Natural killer cell (primary cell): ENCODE data around the gene FAIM2. TPM values are rescaled to one million over a fixed set of nuclear protein-coding genes. Genes with fewer than 3 reads are reported as not detected.

ENCODE experiments used
- ATAC-seq, 3 donors: fragments of 150-1000 bp in 2 of 3; fragments of 200-7000 bp in 1 of 3; cut with Tn5 transposase; 1 replicate in 1 of 3; 2 replicates in 2 of 3; pipeline ENCODE4 v1.10.0; 2021; ENCODE audit warnings: mild to moderate bottlenecking in 2 of 3, moderate library complexity in 2 of 3
- DNase-seq, 2 donors: peaks; one replicate each; pipeline versions ENCODE4 v3.0.0 to v3.0.0-alpha.2; 2013 to 2021; ENCODE audit warnings: mixed read lengths in 1 of 2
- H3K27ac ChIP-seq: one replicate; pipeline ENCODE4 v1.5.1; 2013; ENCODE audit warnings: mild to moderate bottlenecking, low read length
- H3K27me3 ChIP-seq: one replicate; pipeline ENCODE4 v1.6.1; 2013; ENCODE audit warnings: low read length; ENCODE audit not compliant: control insufficient read depth, insufficient read depth
- H3K36me3 ChIP-seq: one replicate; pipeline ENCODE4 v1.6.1; 2013; ENCODE audit warnings: low read length; ENCODE audit not compliant: control insufficient read depth, insufficient read depth
- H3K4me1 ChIP-seq: one replicate; pipeline ENCODE4 v1.6.1; 2013; ENCODE audit warnings: low read length; ENCODE audit not compliant: control insufficient read depth, insufficient read depth
- H3K4me3 ChIP-seq: one replicate; pipeline ENCODE4 v1.5.1; 2013; ENCODE audit warnings: low read length
- H3K9me3 ChIP-seq: one replicate; pipeline ENCODE4 v1.6.1; 2013; ENCODE audit warnings: low read length; ENCODE audit not compliant: control insufficient read depth, insufficient read depth
- H3K27ac Mint-ChIP-seq, 2 donors: one replicate each; pipeline ENCODE4 v1.8.0; 2022; ENCODE audit warnings: mild to moderate bottlenecking in 2 of 2, mixed read lengths in 2 of 2, moderate library complexity in 1 of 2
- H3K27me3 Mint-ChIP-seq, 2 donors: one replicate each; pipeline ENCODE4 v1.8.0; 2022; ENCODE audit warnings: low read depth in 2 of 2, mixed read lengths in 2 of 2
- H3K36me3 Mint-ChIP-seq: one replicate; pipeline ENCODE4 v1.8.0; 2022; ENCODE audit warnings: mixed read lengths
- H3K4me1 Mint-ChIP-seq, 2 donors: one replicate each; pipeline ENCODE4 v1.8.0; 2022; ENCODE audit warnings: mixed read lengths in 2 of 2
- H3K4me3 Mint-ChIP-seq: one replicate; pipeline ENCODE4 v1.8.0; 2022; ENCODE audit warnings: mild to moderate bottlenecking, moderate library complexity, mixed read lengths
- H3K9me3 Mint-ChIP-seq, 2 donors: one replicate each; pipeline ENCODE4 v1.8.0; 2022; ENCODE audit warnings: mixed read lengths in 2 of 2
- CTCF ChIP-seq: fragments of 200-600 bp; IDR thresholded peaks from one replicate; pipeline ENCODE4 v1.8.0; 2022; ENCODE audit warnings: antibody characterized with exemption
- WGBS: methylation state at CpG from one replicate; pipeline ENCODE4 v1.1.7; 2013; ENCODE audit warnings: missing lambda C conversion rate; ENCODE audit not compliant: insufficient coverage; 5-methylcytosine and 5-hydroxymethylcytosine counted together
- intact Hi-C: fragments of 100-400 bp; cut with micrococcal nuclease; formaldehyde crosslinking; loops from one replicate; pipeline ENCODE4 v1.14.2; 2022
- total RNA-seq, 4 donors: library from RNA; stranded (reverse); fragments of 120-200 nt in 1 of 4; gene quantifications; one replicate each; pipeline versions ENCODE4 v1.2.3 to v1.2.4, GENCODE V29; 2013 to 2022

FAIM2 gene
- total RNA-seq, 3 donors from 2014 or later (not counting 1 experiment from before 2014, with no cell fraction given), result 0.09 to 0.57 TPM; not detected in 1

- H3K4me3 ChIP-seq, result no peak overlapping the region
- Mint-ChIP-seq H3K27me3 (no peaks in the 10 kb centered on the region), H3K36me3 (no peaks in the 10 kb centered on the region), H3K9me3 (no peaks in the 10 kb centered on the region), H3K4me3 (no peak overlapping the region), H3K4me1 (peaks cover 18 to 35% of the 10 kb centered on the region in 2 donors), H3K27ac (peak overlapping the region in 1 of 2 donors; percentile 70)
- no peaks in the 10 kb centered on the region for H3K9me3 ChIP-seq
- H3K27me3 ChIP-seq, result no peaks in the 10 kb centered on the region
- H3K4me1 ChIP-seq, result peaks cover 31% of the 10 kb centered on the region
- intact Hi-C loops, result no loop called here
- H3K36me3 ChIP-seq, result no peaks in the 10 kb centered on the region
- 87% methylated on average over 10 of the region's 10 CpGs for WGBS
- ATAC-seq, result no peak
- H3K27ac ChIP-seq, result no peak overlapping the region
- no peak for TF ChIP-seq CTCF
- peak in 1 of 2 donors; percentile 9 for DNase-seq
Measured at GRCh38 chr12:49821373-49822287, 82.1 kb downstream of the FAIM2 start.

GRCh38 chr12:49819786-49820185 lies 83.9 kb downstream of the FAIM2 start:
- DNase-seq (no peak), ATAC-seq (no peak)
- Mint-ChIP-seq H3K4me3 (no peak overlapping the region), H3K4me1 (peaks cover 13 to 30% of the 10 kb centered on the region in 2 donors), H3K9me3 (no peaks in the 10 kb centered on the region), H3K27me3 (no peaks in the 10 kb centered on the region), H3K36me3 (no peaks in the 10 kb centered on the region), H3K27ac (no peak overlapping the region)
- intact Hi-C loops, result no loop called here
- H3K9me3 ChIP-seq, result no peaks in the 10 kb centered on the region
- peaks cover 20% of the 10 kb centered on the region for H3K4me1 ChIP-seq
- H3K27ac ChIP-seq, result no peak overlapping the region
- WGBS, result 90% methylated on average over 2 of the region's 2 CpGs
- H3K36me3 ChIP-seq, result no peaks in the 10 kb centered on the region
- H3K4me3 ChIP-seq, result no peak overlapping the region
- no peak for TF ChIP-seq CTCF
- H3K27me3 ChIP-seq, result no peaks in the 10 kb centered on the region

- no peak for TF ChIP-seq CTCF
- H3K27me3 ChIP-seq, result no peaks in the 10 kb centered on the region
- H3K36me3 Mint-ChIP-seq, result no peaks in the 10 kb centered on the region
- H3K4me1 Mint-ChIP-seq, result peaks cover 13 to 30% of the 10 kb centered on the region in 2 donors
- no peak overlapping the region for H3K4me3 ChIP-seq
- no peak overlapping the region for H3K27ac ChIP-seq
- H3K27me3 Mint-ChIP-seq, result no peaks in the 10 kb centered on the region
- intact Hi-C loops, result no loop called here
- DNase-seq, result no peak
- H3K9me3 ChIP-seq, result no peaks in the 10 kb centered on the region
- H3K36me3 ChIP-seq, result no peaks in the 10 kb centered on the region
- ATAC-seq, result no peak
- WGBS, result 91% methylated on average over 4 of the region's 7 CpGs
- no peak overlapping the region for H3K27ac Mint-ChIP-seq
- H3K4me3 Mint-ChIP-seq, result no peak overlapping the region
- peaks cover 10% of the 10 kb centered on the region for H3K4me1 ChIP-seq
- no peaks in the 10 kb centered on the region for H3K9me3 Mint-ChIP-seq
Measured at GRCh38 chr12:49818241-49818895, 85.3 kb downstream of the FAIM2 start.

Other genes with a start within 250 kb of the FAIM2 start
- gene FMNL3, start 196.5 kb downstream of the FAIM2 start, total RNA-seq, result 10 to 100 TPM; 54.2 to 82.6 (median 58.7) TPM
- 100 to 1,000 TPM; 326 to 375 (median 366) TPM for gene TMBIM6, start 162.3 kb downstream of the FAIM2 start, total RNA-seq
- 10 to 100 TPM; 16.7 to 19.3 (median 16.8) TPM for gene NCKAP5L, start 75.5 kb downstream of the FAIM2 start, total RNA-seq
- 1 to 10 TPM; 4.0 to 6.0 (median 4.4) TPM for gene BCDIN3D, start 60.8 kb downstream of the FAIM2 start, total RNA-seq
- gene AQP2, start 46.8 kb upstream of the FAIM2 start, total RNA-seq, result not detected
- gene AQP5, start 58.0 kb upstream of the FAIM2 start, total RNA-seq, result not detected
- gene AQP6, start 69.0 kb upstream of the FAIM2 start, total RNA-seq, result not detected
- gene RACGAP1, start 121.6 kb upstream of the FAIM2 start, total RNA-seq, result 10 to 100 TPM in 1 of 3 donors, 1 to 10 TPM in 2; 6.1 to 11.6 (median 8.7) TPM
- gene ASIC1, start 153.7 kb upstream of the FAIM2 start, total RNA-seq, result under 1 TPM in 1 of 3 donors, not detected in 2; 0.21 TPM
- gene SMARCD1, start 181.4 kb upstream of the FAIM2 start, total RNA-seq, result 10 to 100 TPM; 81.3 to 97.0 (median 88.6) TPM
- under 1 TPM in 1 of 3 donors, not detected in 2; 0.65 TPM for gene GPD1, start 200.1 kb upstream of the FAIM2 start, total RNA-seq
- gene COX14, start 208.3 kb upstream of the FAIM2 start, total RNA-seq, result 10 to 100 TPM; 32.8 to 42.6 (median 36.7) TPM